OCI-LY3 (cell line): ENCODE measurements around the gene BABAM2.

ENCODE experiments used
- H2AFZ ChIP-seq: fragments of 200-600, 300-600 bp; shearing (Covaris generic); 2 replicates; pipeline ENCODE4 v1.6.0; 2014; ENCODE audit warnings: antibody characterized with exemption, low read depth, low read length
- H3K27ac ChIP-seq: fragments of 200-600, 300-600 bp; sonication (generic); 2 replicates; pipeline ENCODE4 v1.5.1; 2014; ENCODE audit warnings: mild to moderate bottlenecking, low read length, moderate library complexity, mixed read lengths
- H3K27me3 ChIP-seq: fragments of 200-600, 300-600 bp; sonication (generic); 2 replicates; pipeline ENCODE4 v1.6.1; 2014; ENCODE audit warnings: low read depth, low read length, mixed read lengths
- H3K36me3 ChIP-seq: fragments of 200-600, 300-600 bp; sonication (generic); replicated peaks from 2 replicates; pipeline ENCODE3; 2014; ENCODE audit warnings: low read depth, low read length, mixed read lengths
- H3K4me1 ChIP-seq: fragments of 300-600, 200-600 bp; sonication (generic); 2 replicates; pipeline ENCODE4 v1.6.1; 2014; ENCODE audit warnings: low read length, mixed read lengths
- H3K4me2 ChIP-seq: fragments of 200-600, 300-600 bp; sonication (generic); 2 replicates; pipeline ENCODE4 v1.6.1; 2014; ENCODE audit warnings: low read length, mixed read lengths
- H3K4me3 ChIP-seq: fragments of 300-600, 200-600 bp; sonication (generic); 2 replicates; pipeline ENCODE4 v1.5.1; 2014; ENCODE audit warnings: antibody characterized with exemption, mild to moderate bottlenecking, low read length, moderate library complexity
- H3K79me2 ChIP-seq: fragments of 300-600, 200-600 bp; shearing (Covaris generic); 2 replicates; pipeline ENCODE4 v1.6.1; 2014; ENCODE audit warnings: mild to moderate bottlenecking, low read length, mixed read lengths
- H3K9ac ChIP-seq: fragments of 300-600, 200-600 bp; shearing (Covaris generic); 2 replicates; pipeline ENCODE4 v1.6.0; 2014; ENCODE audit warnings: mild to moderate bottlenecking, low read length, moderate library complexity
- H3K9me3 ChIP-seq: fragments of 200-600, 300-600 bp; shearing (Covaris generic); 2 replicates; pipeline ENCODE4 v1.6.1; 2014; ENCODE audit warnings: low read length, mixed read lengths; ENCODE audit not compliant: insufficient read depth
- H4K20me1 ChIP-seq: fragments of 200-600, 300-600 bp; sonication (generic); 2 replicates; pipeline ENCODE4 v1.6.1; 2016; ENCODE audit warnings: low read length, mixed read lengths; ENCODE audit not compliant: insufficient read depth
- CTCF ChIP-seq: fragments of 200-600, 300-600 bp; sonication (generic); IDR thresholded peaks from 2 replicates; pipeline ENCODE4 v1.5.1; 2014; ENCODE audit warnings: antibody characterized with exemption, low read length, low read depth
- EZH2phosphoT487 ChIP-seq: fragments of 200-600 bp; shearing (Covaris generic); IDR thresholded peaks from 2 replicates; pipeline ENCODE4 v1.6.1; 2018; ENCODE audit warnings: antibody characterized with exemption, mixed run types, low read depth

BABAM2 gene

GRCh38 chr2:28335666-28336065 is 445.1 kb downstream of the BABAM2 start:
- Histone ChIP-seq H3K4me1 (no peaks in the 10 kb centered on the region), H3K4me2 (no peak overlapping the region), H3K79me2 (no peaks in the 10 kb centered on the region), H3K9me3 (no peaks in the 10 kb centered on the region), H3K27me3 (no peaks in the 10 kb centered on the region), H2AFZ (no peak overlapping the region), H3K27ac (no peak overlapping the region), H3K36me3 (no peaks in the 10 kb centered on the region), H4K20me1 (no peaks in the 10 kb centered on the region), H3K4me3 (no peak overlapping the region), H3K9ac (no peak overlapping the region)
- TF ChIP-seq CTCF (no peak), EZH2phosphoT487 (no peak)

- Histone ChIP-seq H3K4me1 (no peaks in the 10 kb centered on the region), H3K27me3 (no peaks in the 10 kb centered on the region), H3K9ac (no peak overlapping the region), H3K27ac (no peak overlapping the region), H3K4me3 (no peak overlapping the region), H3K4me2 (no peak overlapping the region), H3K79me2 (no peaks in the 10 kb centered on the region), H2AFZ (no peak overlapping the region), H3K9me3 (no peaks in the 10 kb centered on the region), H4K20me1 (no peaks in the 10 kb centered on the region), H3K36me3 (no peaks in the 10 kb centered on the region)
- no peak for TF ChIP-seq CTCF
- no peak for TF ChIP-seq EZH2phosphoT487
Observed at GRCh38 chr2:28336264-28336980, 445.9 kb downstream of the BABAM2 start.

- no peaks in the 10 kb centered on the region for H4K20me1 ChIP-seq
- H3K36me3 ChIP-seq, result no peaks in the 10 kb centered on the region
- no peaks in the 10 kb centered on the region for H3K27me3 ChIP-seq
- no peak overlapping the region for H3K4me3 ChIP-seq
- H3K27ac ChIP-seq, result no peak overlapping the region
- no peak overlapping the region for H2AFZ ChIP-seq
- H3K79me2 ChIP-seq, result no peaks in the 10 kb centered on the region
- no peaks in the 10 kb centered on the region for H3K9me3 ChIP-seq
- no peak overlapping the region for H3K4me2 ChIP-seq
- H3K9ac ChIP-seq, result no peak overlapping the region
- TF ChIP-seq CTCF, result no peak
- TF ChIP-seq EZH2phosphoT487, result no peak
- no peaks in the 10 kb centered on the region for H3K4me1 ChIP-seq
Observed at GRCh38 chr2:28336982-28337627, 446.6 kb downstream of the BABAM2 start.

- H3K9ac ChIP-seq, result no peak overlapping the region
- no peaks in the 10 kb centered on the region for H3K36me3 ChIP-seq
- no peak overlapping the region for H3K4me3 ChIP-seq
- H3K4me2 ChIP-seq, result no peak overlapping the region
- H3K9me3 ChIP-seq, result no peaks in the 10 kb centered on the region
- no peak overlapping the region for H2AFZ ChIP-seq
- no peaks in the 10 kb centered on the region for H4K20me1 ChIP-seq
- peaks cover 9% of the 10 kb centered on the region for H3K4me1 ChIP-seq
- H3K79me2 ChIP-seq, result no peaks in the 10 kb centered on the region
- H3K27me3 ChIP-seq, result no peaks in the 10 kb centered on the region
- TF ChIP-seq EZH2phosphoT487, result no peak
- no peak for TF ChIP-seq CTCF
- H3K27ac ChIP-seq, result no peak overlapping the region
Observed at GRCh38 chr2:28338046-28338817, 447.7 kb downstream of the BABAM2 start.
